H1 (cell line): Measurements from ENCODE around the gene DUSP9. TPM values are rescaled to one million over a fixed set of nuclear protein-coding genes. Genes with fewer than 3 reads are reported as not detected.

Source experiments
- ASH2L ChIP-seq: fragments of 200-600, 300-600 bp; sonication (generic); IDR thresholded peaks from one replicate; pipeline ENCODE4 v1.7.1; 2017; ENCODE audit warnings: low read length
- CHD7 ChIP-seq: fragments of 300-600 bp; sonication (generic); IDR thresholded peaks from 2 replicates; pipeline ENCODE4 v1.7.1; 2012; ENCODE audit warnings: low read length, moderate library complexity, mild to moderate bottlenecking, inconsistent platforms; ENCODE audit not compliant: insufficient replicate concordance
- CTBP2 ChIP-seq: IDR thresholded peaks from 2 replicates; pipeline ENCODE4 v1.7.0; 2011; ENCODE audit warnings: borderline replicate concordance, mild to moderate bottlenecking, moderate library complexity, mixed read lengths, low read length; ENCODE audit not compliant: insufficient read depth, insufficient read length
- JUND ChIP-seq: IDR thresholded peaks from 2 replicates; pipeline ENCODE4 v1.6.1; 2011; ENCODE audit warnings: mild to moderate bottlenecking, improper control_type of control experiment, low read length
- RNF2 ChIP-seq: fragments of 200-900, 300-1000 bp; sonication (generic); IDR thresholded peaks from 2 replicates; pipeline ENCODE4 v1.7.1; 2016; ENCODE audit warnings: borderline replicate concordance, low read depth, mild to moderate bottlenecking, antibody characterized with exemption, low read length; ENCODE audit not compliant: poor library complexity, severe bottlenecking; ENCODE audit errors: missing control alignments
- SIN3A ChIP-seq, 2 experiments: IDR thresholded peaks in 1 of 2; conservative IDR thresholded peaks in 1 of 2; 2 replicates each; pipeline ENCODE4 v1.6.1; 2011 to 2012; ENCODE audit warnings: low read length in 2 of 2, improper control_type of control experiment in 1 of 2, low read depth in 1 of 2, mild to moderate bottlenecking in 1 of 2
- SIRT6 ChIP-seq: IDR thresholded peaks from one replicate; pipeline ENCODE4 v1.7.1; 2012; ENCODE audit warnings: low read length, inconsistent platforms
- TAF7 ChIP-seq: optimal IDR thresholded peaks from 2 replicates; pipeline ENCODE3; 2011; ENCODE audit warnings: low read depth, mild to moderate bottlenecking, inconsistent platforms, low read length, moderate library complexity, borderline replicate concordance
- TEAD4 ChIP-seq: IDR thresholded peaks from 2 replicates; pipeline ENCODE4 v1.6.1; 2012; ENCODE audit warnings: low read depth, low read length, inconsistent platforms, mixed read lengths
- polyA plus RNA-seq, 7 experiments: library from polyadenylated mRNA; depleted of rRNA in 3 of 7; stranded (reverse) in 5 of 7; unstranded in 2 of 7; fragments of >200 nt in 5 of 7; fragments of 200-250 nt in 2 of 7; gene quantifications; 1 replicate in 5 of 7; 2 replicates in 1 of 7; 4 replicates in 1 of 7; pipeline versions ENCODE4 v1.2.1 to v1.2.3, GENCODE V29; 2011 to 2013; ENCODE audit warnings: missing spikeins in 2 of 7, mixed read lengths in 2 of 7
- total RNA-seq: library from RNA; stranded (reverse); fragmentation: NEBNext Ultra II Directional; extraction: Animal tissue kit (Norgen Biotek cat#: 25700); gene quantifications from 2 replicates; pipeline ENCODE4 v1.2.1, GENCODE V29; 2021

DUSP9 gene
- total and polyA plus RNA-seq, 2 of the 8 experiments (the other 6 are each of a cell fraction or from before 2014, with no cell fraction given): 0.80 to 1.1 TPM

GRCh38 chrX:153670748-153671588, 24.0 kb downstream of the DUSP9 start (continued):
- TF ChIP-seq CHD7 (no peak), SIN3A (conservative IDR thresholded peaks at IDR 0.05 in 1 of 2, IDR thresholded peaks at IDR 0.05 in 1 of 2; ENCODE audit: low read depth in 1 of 2, low read length in 2 of 2) (no peak), JUND (no peak), TEAD4 (no peak), TAF7 (no peak), RNF2 (no peak), CTBP2 (no peak), ASH2L (no peak), SIRT6 (no peak)
